A549 treated with GW870086 at 1 μM for 4 hours (cell line): ENCODE measurements around the gene NKX2-1. TPM values are rescaled to one million over a fixed set of nuclear protein-coding genes. Genes with fewer than 3 reads are reported as not detected.

Experiments
- total RNA-seq: library from RNA; stranded (reverse); fragments of 200-300 nt; extraction: Qiagen RNA extraction; gene quantifications from 5 replicates; pipeline ENCODE4 v1.2.3, GENCODE V29; 2022; ENCODE audit warnings: low read depth

NKX2-1 gene
- total RNA-seq, result 0.05 to 0.10 TPM in 2 of 5 replicates, not detected in the others

DNA sequence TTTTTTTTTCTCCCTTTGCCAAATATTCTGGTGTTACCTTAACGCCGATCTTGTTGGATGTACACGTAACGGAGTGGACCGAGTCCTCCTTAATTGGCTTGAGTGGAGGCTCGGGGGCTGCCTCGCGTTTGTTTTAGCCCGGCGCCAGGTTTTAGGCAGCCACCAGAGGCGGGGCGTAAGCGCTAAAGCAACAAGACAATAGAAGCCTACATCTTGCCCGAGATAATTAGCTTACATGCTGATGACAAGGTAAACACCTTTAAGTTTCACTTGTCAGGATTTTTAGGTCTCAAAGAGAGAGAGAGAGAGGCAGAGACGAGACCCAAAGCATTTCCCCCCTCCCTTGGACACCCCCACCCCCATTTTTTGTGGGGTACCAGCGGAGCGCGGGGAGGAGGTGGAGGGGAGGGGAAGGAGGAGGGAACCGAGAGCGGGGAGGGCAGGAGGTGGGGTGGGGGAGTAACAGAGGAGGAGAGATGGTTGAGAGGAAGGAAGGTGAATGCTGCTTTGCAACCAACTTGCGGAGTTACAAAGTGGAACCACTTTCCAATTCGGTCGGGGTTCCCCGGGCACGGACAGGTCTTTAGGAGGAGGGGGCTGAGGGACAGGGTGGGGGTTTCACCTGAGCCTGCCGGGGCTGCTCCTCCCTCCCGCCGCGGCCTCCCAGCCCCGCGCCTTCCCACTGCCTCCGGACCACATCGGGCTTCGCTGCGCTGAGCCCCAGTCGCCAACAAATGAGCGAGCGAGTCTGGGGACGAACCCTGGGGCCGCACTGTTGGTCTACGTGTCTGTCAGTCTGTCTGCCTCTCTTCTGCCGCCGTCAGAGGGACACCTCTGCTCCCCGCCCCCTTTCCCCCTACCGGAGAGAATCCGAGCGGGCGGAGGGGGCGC is at the start of gene NKX2-1:
NKX2-1 (minus strand) TSS at position 802 of the 891 bp plus-strand sequence; CDS start at position 699, 103 bp downstream.

Other genes starting within 250 kb of the NKX2-1 start
- gene MBIP, start 199.6 kb downstream of the NKX2-1 start, total RNA-seq, result 14.0 to 17.1 TPM (median 16.1 TPM) in 5 replicates
- 1.6 to 4.2 TPM (median 3.2 TPM) in 5 replicates for gene NKX2-8, start 62.4 kb upstream of the NKX2-1 start, total RNA-seq
- gene PAX9, start 141.6 kb upstream of the NKX2-1 start, total RNA-seq, result 2.1 to 3.4 TPM (median 3.2 TPM) in 5 replicates